ENCODE results near the gene CATSPERZ.
"Not testable (repeated sequence)": the region's sequence is repeated elsewhere in the genome, so short reads cannot be mapped to it uniquely, and the experiment has no call there.

Gene CATSPERZ

GRCh38 chr11:64304316-64305072 is 4.3 kb downstream of the CATSPERZ start:
- no peaks in the 10 kb centered on the region for H3K36me3 ChIP-seq (ENCODE audit: control insufficient read depth, insufficient read depth, low read length)
- H3K9ac ChIP-seq (ENCODE audit: low read length) = peak overlapping the region; percentile 82
- H3K4me3 ChIP-seq (ENCODE audit: low read length) = peak overlapping the region; percentile 64
- H3K4me1 ChIP-seq (ENCODE audit: control insufficient read depth, insufficient read depth, low read length) = peaks cover 39% of the 10 kb centered on the region
- no peaks in the 10 kb centered on the region for H3K9me3 ChIP-seq (ENCODE audit: control insufficient read depth, low read length)
- peaks cover 16% of the 10 kb centered on the region for H3K27me3 ChIP-seq (ENCODE audit: control insufficient read depth, insufficient read depth, low read length)

- H3K36me3 ChIP-seq (ENCODE audit: control insufficient read depth, insufficient read depth, low read length) = no peaks in the 10 kb centered on the region
- peak within 1 kb of the TSS; percentile 87 for H3K4me3 ChIP-seq (ENCODE audit: low read length)
- peaks cover 33% of the 10 kb centered on the region for H3K4me1 ChIP-seq (ENCODE audit: control insufficient read depth, insufficient read depth, low read length)
- peak within 1 kb of the TSS; percentile 82 for H3K9ac ChIP-seq (ENCODE audit: low read length)
- H3K9me3 ChIP-seq (ENCODE audit: control insufficient read depth, low read length) = no peaks in the 10 kb centered on the region
- peaks cover 9% of the 10 kb centered on the region for H3K27me3 ChIP-seq (ENCODE audit: control insufficient read depth, insufficient read depth, low read length)
Observed at GRCh38 chr11:64305075-64305690, 5.0 kb downstream of the CATSPERZ start, which contains the start of gene ESRRA. Gene ESRRA, plus strand, starts transcription at chr11:64305524. Its CDS starts 1,656 bp downstream, at chr11:64307180.

- Histone ChIP-seq H3K36me3 (ENCODE audit: control insufficient read depth, insufficient read depth, low read length) (no peaks in the 10 kb centered on the region), H3K4me1 (ENCODE audit: control insufficient read depth, insufficient read depth, low read length) (peaks cover 25% of the 10 kb centered on the region), H3K27me3 (ENCODE audit: control insufficient read depth, insufficient read depth, low read length) (peaks cover 1% of the 10 kb centered on the region), H3K9me3 (ENCODE audit: control insufficient read depth, low read length) (no peaks in the 10 kb centered on the region), H3K9ac (ENCODE audit: low read length) (peak overlapping the region; percentile 70), H3K4me3 (ENCODE audit: low read length) (peak overlapping the region; percentile 87)
Observed at GRCh38 chr11:64305691-64306562, 5.8 kb downstream of the CATSPERZ start.

GRCh38 chr11:64306563-64306875 is 6.4 kb downstream of the CATSPERZ start:
- no peaks in the 10 kb centered on the region for H3K36me3 ChIP-seq (ENCODE audit: control insufficient read depth, insufficient read depth, low read length)
- H3K27me3 ChIP-seq (ENCODE audit: control insufficient read depth, insufficient read depth, low read length) = no peaks in the 10 kb centered on the region
- H3K9ac ChIP-seq (ENCODE audit: low read length) = peak overlapping the region; percentile 70
- H3K4me3 ChIP-seq (ENCODE audit: low read length) = peak overlapping the region; percentile 87
- peaks cover 25% of the 10 kb centered on the region for H3K4me1 ChIP-seq (ENCODE audit: control insufficient read depth, insufficient read depth, low read length)
- no peaks in the 10 kb centered on the region for H3K9me3 ChIP-seq (ENCODE audit: control insufficient read depth, low read length)

GRCh38 chr11:64306876-64307622 is 6.9 kb downstream of the CATSPERZ start:
- Histone ChIP-seq H3K9ac (ENCODE audit: low read length) (peak overlapping the region; percentile 70), H3K36me3 (ENCODE audit: control insufficient read depth, insufficient read depth, low read length) (no peaks in the 10 kb centered on the region), H3K4me1 (ENCODE audit: control insufficient read depth, insufficient read depth, low read length) (peaks cover 25% of the 10 kb centered on the region), H3K4me3 (ENCODE audit: low read length) (peak overlapping the region; percentile 87), H3K27me3 (ENCODE audit: control insufficient read depth, insufficient read depth, low read length) (no peaks in the 10 kb centered on the region), H3K9me3 (ENCODE audit: control insufficient read depth, low read length) (no peaks in the 10 kb centered on the region)

GRCh38 chr11:64307795-64308194 is 7.6 kb downstream of the CATSPERZ start:
- H3K9me3 ChIP-seq (ENCODE audit: control insufficient read depth, low read length); H3K36me3 ChIP-seq (ENCODE audit: control insufficient read depth, insufficient read depth, low read length); H3K4me3 ChIP-seq (ENCODE audit: low read length); H3K27me3 ChIP-seq (ENCODE audit: control insufficient read depth, insufficient read depth, low read length); H3K9ac ChIP-seq (ENCODE audit: low read length): not testable (repeated sequence)
- peaks cover 25% of the 10 kb centered on the region for H3K4me1 ChIP-seq (ENCODE audit: control insufficient read depth, insufficient read depth, low read length)

GRCh38 chr11:64312947-64313346 is 12.8 kb downstream of the CATSPERZ start:
- H3K36me3 ChIP-seq (ENCODE audit: control insufficient read depth, insufficient read depth, low read length) = peaks cover 14% of the 10 kb centered on the region
- H3K27me3 ChIP-seq (ENCODE audit: control insufficient read depth, insufficient read depth, low read length) = no peaks in the 10 kb centered on the region
- H3K4me3 ChIP-seq (ENCODE audit: low read length) = no peak overlapping the region
- peaks cover 7% of the 10 kb centered on the region for H3K4me1 ChIP-seq (ENCODE audit: control insufficient read depth, insufficient read depth, low read length)
- no peaks in the 10 kb centered on the region for H3K9me3 ChIP-seq (ENCODE audit: control insufficient read depth, low read length)
- H3K9ac ChIP-seq (ENCODE audit: low read length) = no peak overlapping the region

GRCh38 chr11:64313491-64314145 is 13.5 kb downstream of the CATSPERZ start:
- peaks cover 7% of the 10 kb centered on the region for H3K4me1 ChIP-seq (ENCODE audit: control insufficient read depth, insufficient read depth, low read length)
- H3K9ac ChIP-seq (ENCODE audit: low read length) = no peak overlapping the region
- no peak overlapping the region for H3K4me3 ChIP-seq (ENCODE audit: low read length)
- H3K9me3 ChIP-seq (ENCODE audit: control insufficient read depth, low read length) = no peaks in the 10 kb centered on the region
- no peaks in the 10 kb centered on the region for H3K27me3 ChIP-seq (ENCODE audit: control insufficient read depth, insufficient read depth, low read length)
- peaks cover 14% of the 10 kb centered on the region for H3K36me3 ChIP-seq (ENCODE audit: control insufficient read depth, insufficient read depth, low read length)

- Histone ChIP-seq H3K9me3 (ENCODE audit: control insufficient read depth, low read length) (no peaks in the 10 kb centered on the region), H3K36me3 (ENCODE audit: control insufficient read depth, insufficient read depth, low read length) (peaks cover 14% of the 10 kb centered on the region), H3K27me3 (ENCODE audit: control insufficient read depth, insufficient read depth, low read length) (no peaks in the 10 kb centered on the region), H3K4me3 (ENCODE audit: low read length) (no peak overlapping the region), H3K4me1 (ENCODE audit: control insufficient read depth, insufficient read depth, low read length) (peaks cover 13% of the 10 kb centered on the region), H3K9ac (ENCODE audit: low read length) (no peak overlapping the region)
Observed at GRCh38 chr11:64314146-64314804, 14.1 kb downstream of the CATSPERZ start.

- Histone ChIP-seq H3K4me3 (ENCODE audit: low read length) (no peak overlapping the region), H3K9me3 (ENCODE audit: control insufficient read depth, low read length) (no peaks in the 10 kb centered on the region), H3K9ac (ENCODE audit: low read length) (no peak overlapping the region), H3K4me1 (ENCODE audit: control insufficient read depth, insufficient read depth, low read length) (peaks cover 19% of the 10 kb centered on the region), H3K36me3 (ENCODE audit: control insufficient read depth, insufficient read depth, low read length) (peaks cover 14% of the 10 kb centered on the region), H3K27me3 (ENCODE audit: control insufficient read depth, insufficient read depth, low read length) (no peaks in the 10 kb centered on the region)
Observed at GRCh38 chr11:64314805-64315561, 14.8 kb downstream of the CATSPERZ start.

Data from mucosa of stomach (tissue), 1 donor.